HG02678 (cell line): ENCODE measurements around the gene CRY1.
"Not testable (repeated sequence)": the region's sequence is repeated elsewhere in the genome, so short reads cannot be mapped to it uniquely, and the experiment has no call there.

Experiments used
- ATAC-seq: cut with Tn5 transposase; IDR thresholded peaks from one replicate; pipeline ENCODE4 v1.9.1; 2021; ENCODE audit warnings: mild to moderate bottlenecking, moderate library complexity; ENCODE audit not compliant: unreplicated experiment

The CRY1 gene

GRCh38 chr12:107108995-107109508 is 15.7 kb upstream of the CRY1 start:
- no peak for ATAC-seq

- not testable (repeated sequence) for ATAC-seq
Observed at GRCh38 chr12:107108366-107108765, 15.0 kb upstream of the CRY1 start.

GRCh38 chr12:107107381-107107780 is 14.0 kb upstream of the CRY1 start:
- ATAC-seq: no peak

GRCh38 chr12:107106241-107107025 is 13.1 kb upstream of the CRY1 start:
- no peak for ATAC-seq

GRCh38 chr12:107105410-107105703 is 12.0 kb upstream of the CRY1 start:
- no peak for ATAC-seq

GRCh38 chr12:107103516-107103915 is 10.2 kb upstream of the CRY1 start:
- ATAC-seq: no peak

- no peak for ATAC-seq
Observed at GRCh38 chr12:107103097-107103496, 9.7 kb upstream of the CRY1 start.

- no peak for ATAC-seq
Observed at GRCh38 chr12:107102294-107102693, 8.9 kb upstream of the CRY1 start.

GRCh38 chr12:107101651-107102050 is 8.3 kb upstream of the CRY1 start:
- no peak for ATAC-seq

GRCh38 chr12:107099917-107100316 is 6.6 kb upstream of the CRY1 start:
- ATAC-seq: no peak

- ATAC-seq: no peak
Observed at GRCh38 chr12:107096571-107096970, 3.2 kb upstream of the CRY1 start.

GRCh38 chr12:107094183-107094448 is 767 bp upstream of the CRY1 start:
- no peak for ATAC-seq

- ATAC-seq: peak; percentile 20
Observed at GRCh38 chr12:107092669-107093416, 506 bp downstream of the CRY1 start.

GRCh38 chr12:107091989-107092641 is 1.2 kb downstream of the CRY1 start:
- no peak for ATAC-seq

GRCh38 chr12:107091381-107091780 is 2.0 kb downstream of the CRY1 start:
- ATAC-seq: no peak

GRCh38 chr12:107090711-107091110 is 2.6 kb downstream of the CRY1 start:
- ATAC-seq: no peak

GRCh38 chr12:107088912-107089311 is 4.4 kb downstream of the CRY1 start:
- ATAC-seq: no peak

- no peak for ATAC-seq
Observed at GRCh38 chr12:107086314-107086713, 7.0 kb downstream of the CRY1 start.

GRCh38 chr12:107081778-107082177 is 11.6 kb downstream of the CRY1 start:
- ATAC-seq: no peak

GRCh38 chr12:107080299-107080698 is 13.1 kb downstream of the CRY1 start:
- ATAC-seq: no peak

GRCh38 chr12:107079172-107080011 is 14.0 kb downstream of the CRY1 start:
- ATAC-seq: no peak
